Activated CD4-positive, alpha-beta memory T cell treated with anti-CD3 and anti-CD28 coated beads for 36 hours (primary cell): ENCODE results near the gene SIGLEC1. TPM values are rescaled to one million over a fixed set of nuclear protein-coding genes. Genes with fewer than 3 reads are reported as not detected.

Source experiments
- total RNA-seq, 2 experiments: library from RNA; stranded (reverse); gene quantifications; one replicate each; pipeline ENCODE4 v1.2.3, GENCODE V29; 2021

Gene SIGLEC1
- total RNA-seq, 2 experiments from 2014 or later: 0.07 TPM; not detected in 1

Other genes starting within 250 kb of the SIGLEC1 start
- 1 to 10 TPM; 7.3 to 7.8 TPM for gene ATRN, start 241.6 kb downstream of the SIGLEC1 start, total RNA-seq
- gene GFRA4, start 49.2 kb downstream of the SIGLEC1 start, total RNA-seq: not detected
- gene ADAM33, start 30.6 kb downstream of the SIGLEC1 start, total RNA-seq: not detected
- not detected for gene HSPA12B, start 20.1 kb upstream of the SIGLEC1 start, total RNA-seq
- 10 to 100 TPM; 50.6 to 51.4 TPM for gene ADISSP, start 55.2 kb upstream of the SIGLEC1 start, total RNA-seq
- under 1 TPM in 1 of 2 experiments, not detected in 1; 0.17 TPM for gene SPEF1, start 68.8 kb upstream of the SIGLEC1 start, total RNA-seq
- gene CENPB, start 74.1 kb upstream of the SIGLEC1 start, total RNA-seq: 10 to 100 TPM; 50.1 to 51.9 TPM
- 100 to 1,000 TPM; 120 to 128 TPM for gene CDC25B, start 83.7 kb upstream of the SIGLEC1 start, total RNA-seq
- 1 to 10 TPM; 9.1 to 10.0 TPM for gene AP5S1, start 107.9 kb upstream of the SIGLEC1 start, total RNA-seq
- gene MAVS, start 134.2 kb upstream of the SIGLEC1 start, total RNA-seq: 10 to 100 TPM; 22.2 to 24.2 TPM
- 10 to 100 TPM; 49.3 to 52.5 TPM for gene PANK2, start 176.8 kb upstream of the SIGLEC1 start, total RNA-seq